ENCODE results near the gene GPATCH2.

Gene GPATCH2

GRCh38 chr1:217453816-217454215 is 177.1 kb downstream of the GPATCH2 start:
- TF ChIP-seq JUND (IDR thresholded peaks at IDR 0.05; ENCODE audit: low read depth): no peak
- DNase-seq (ENCODE audit: low read depth in 1 of 2, low spot score in 1 of 2): no peak
- in situ Hi-C loops (cut with HindIII; ENCODE audit: low pct_unique_long_range_greater_than_20kb, low sequenced_read_pairs): no loop called here

- in situ Hi-C loops (cut with HindIII; ENCODE audit: low pct_unique_long_range_greater_than_20kb, low sequenced_read_pairs): no loop called here
- no peak for DNase-seq (ENCODE audit: low read depth in 1 of 2, low spot score in 1 of 2)
- TF ChIP-seq JUND (IDR thresholded peaks at IDR 0.05; ENCODE audit: low read depth): no peak
Observed at GRCh38 chr1:217449370-217449769, 181.5 kb downstream of the GPATCH2 start.

GRCh38 chr1:217443845-217444244 is 187.0 kb downstream of the GPATCH2 start:
- DNase-seq (ENCODE audit: low read depth in 1 of 2, low spot score in 1 of 2): no peak
- no peak for TF ChIP-seq JUND (IDR thresholded peaks at IDR 0.05; ENCODE audit: low read depth)
- in situ Hi-C loops (cut with HindIII; ENCODE audit: low pct_unique_long_range_greater_than_20kb, low sequenced_read_pairs): no loop called here

- TF ChIP-seq JUND (IDR thresholded peaks at IDR 0.05; ENCODE audit: low read depth): no peak
- no peak for DNase-seq (ENCODE audit: low read depth in 1 of 2, low spot score in 1 of 2)
- in situ Hi-C loops (cut with HindIII; ENCODE audit: low pct_unique_long_range_greater_than_20kb, low sequenced_read_pairs): no loop called here
Observed at GRCh38 chr1:217437376-217437775, 193.5 kb downstream of the GPATCH2 start.

- in situ Hi-C loops (cut with HindIII; ENCODE audit: low pct_unique_long_range_greater_than_20kb, low sequenced_read_pairs): no loop called here
- DNase-seq (ENCODE audit: low read depth in 1 of 2, low spot score in 1 of 2): no peak
- TF ChIP-seq JUND (IDR thresholded peaks at IDR 0.05; ENCODE audit: low read depth): no peak
Observed at GRCh38 chr1:217435204-217435603, 195.7 kb downstream of the GPATCH2 start.

GRCh38 chr1:217433664-217434063 is 197.2 kb downstream of the GPATCH2 start:
- TF ChIP-seq JUND (IDR thresholded peaks at IDR 0.05; ENCODE audit: low read depth): no peak
- in situ Hi-C loops (cut with HindIII; ENCODE audit: low pct_unique_long_range_greater_than_20kb, low sequenced_read_pairs): no loop called here

GRCh38 chr1:217432339-217432738 is 198.6 kb downstream of the GPATCH2 start:
- no peak for TF ChIP-seq JUND (IDR thresholded peaks at IDR 0.05; ENCODE audit: low read depth)
- DNase-seq (ENCODE audit: low read depth in 1 of 2, low spot score in 1 of 2): no peak
- in situ Hi-C loops (cut with HindIII; ENCODE audit: low pct_unique_long_range_greater_than_20kb, low sequenced_read_pairs): no loop called here

More at GRCh38 chr1:217433664-217434063, 197.2 kb downstream of the GPATCH2 start:
- DNase-seq (ENCODE audit: low read depth in 1 of 2, low spot score in 1 of 2): no peak

GRCh38 chr1:217431395-217431794 is 199.5 kb downstream of the GPATCH2 start:
- no peak for TF ChIP-seq JUND (IDR thresholded peaks at IDR 0.05; ENCODE audit: low read depth)
- peak in 1 of 2 experiments; percentile 17 for DNase-seq (ENCODE audit: low read depth in 1 of 2, low spot score in 1 of 2)
- in situ Hi-C loops (cut with HindIII; ENCODE audit: low pct_unique_long_range_greater_than_20kb, low sequenced_read_pairs): no loop called here

- in situ Hi-C loops (cut with HindIII; ENCODE audit: low pct_unique_long_range_greater_than_20kb, low sequenced_read_pairs): no loop called here
- TF ChIP-seq JUND (IDR thresholded peaks at IDR 0.05; ENCODE audit: low read depth): no peak
- no peak for DNase-seq (ENCODE audit: low read depth in 1 of 2, low spot score in 1 of 2)
Observed at GRCh38 chr1:217425422-217425821, 205.5 kb downstream of the GPATCH2 start.

GRCh38 chr1:217419194-217419551 is 211.7 kb downstream of the GPATCH2 start:
- in situ Hi-C loops (cut with HindIII; ENCODE audit: low pct_unique_long_range_greater_than_20kb, low sequenced_read_pairs): no loop called here
- no peak for DNase-seq (ENCODE audit: low read depth in 1 of 2, low spot score in 1 of 2)
- no peak for TF ChIP-seq JUND (IDR thresholded peaks at IDR 0.05; ENCODE audit: low read depth)

- no peak for DNase-seq (ENCODE audit: low read depth in 1 of 2, low spot score in 1 of 2)
- no peak for TF ChIP-seq JUND (IDR thresholded peaks at IDR 0.05; ENCODE audit: low read depth)
- in situ Hi-C loops (cut with HindIII; ENCODE audit: low pct_unique_long_range_greater_than_20kb, low sequenced_read_pairs): no loop called here
Observed at GRCh38 chr1:217418269-217419193, 212.4 kb downstream of the GPATCH2 start.

- in situ Hi-C loops (cut with HindIII; ENCODE audit: low pct_unique_long_range_greater_than_20kb, low sequenced_read_pairs): no loop called here
- no peak for TF ChIP-seq JUND (IDR thresholded peaks at IDR 0.05; ENCODE audit: low read depth)
- DNase-seq (ENCODE audit: low read depth in 1 of 2, low spot score in 1 of 2): no peak
Observed at GRCh38 chr1:217417363-217417762, 213.5 kb downstream of the GPATCH2 start.

GRCh38 chr1:217407534-217408001 is 223.3 kb downstream of the GPATCH2 start:
- TF ChIP-seq JUND (IDR thresholded peaks at IDR 0.05; ENCODE audit: low read depth): no peak
- DNase-seq (ENCODE audit: low read depth in 1 of 2, low spot score in 1 of 2): no peak
- in situ Hi-C loops (cut with HindIII; ENCODE audit: low pct_unique_long_range_greater_than_20kb, low sequenced_read_pairs): no loop called here
